Activated T-cell treated with anti-CD3 and anti-CD28 coated beads for 4 hours (primary cell): Measurements from ENCODE around the gene ANO4.
"Not testable (repeated sequence)": the region's sequence is repeated elsewhere in the genome, so short reads cannot be mapped to it uniquely, and the experiment has no call there.

Experiments
- DNase-seq: peaks from one replicate; pipeline ENCODE4 v3.0.0-alpha.2; 2020

ANO4 gene

DNA sequence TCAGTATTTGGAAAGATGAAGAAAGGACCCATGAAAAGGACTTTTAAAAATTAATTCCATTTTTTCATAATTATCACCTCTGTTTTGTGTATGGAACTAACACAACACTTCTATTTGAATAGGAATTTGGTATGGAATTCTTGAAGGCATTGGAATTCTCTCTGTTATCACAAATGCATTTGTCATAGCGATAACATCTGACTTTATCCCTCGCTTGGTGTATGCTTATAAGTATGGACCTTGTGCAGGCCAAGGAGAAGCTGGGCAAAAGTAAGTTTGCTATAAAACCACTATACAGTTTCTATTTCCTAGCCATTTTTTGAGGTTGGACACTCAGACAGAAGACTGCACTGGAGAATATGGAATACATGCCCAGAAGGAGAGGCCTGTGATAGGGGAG is 316.9 kb downstream of the ANO4 start:
- no peak for DNase-seq

DNA sequence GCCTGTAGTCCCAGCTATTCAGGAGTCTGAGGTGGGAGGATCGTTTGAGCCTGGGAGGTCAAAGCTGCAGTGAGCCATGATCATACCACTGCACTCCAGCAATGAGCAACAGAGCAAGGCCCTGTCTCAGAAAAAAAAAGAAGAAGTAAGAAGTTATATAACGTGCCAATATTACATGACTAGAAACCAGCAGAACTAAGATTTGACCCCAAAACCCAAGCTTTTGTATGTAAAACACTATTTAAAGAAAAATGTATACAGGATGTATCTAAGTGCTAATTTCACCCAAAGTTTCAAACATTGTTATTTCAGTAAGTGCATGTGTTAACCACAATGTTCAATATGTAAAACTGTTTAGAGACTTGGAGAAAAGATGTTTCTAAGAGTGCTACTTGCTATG is 320.8 kb downstream of the ANO4 start:
- no peak for DNase-seq

DNA sequence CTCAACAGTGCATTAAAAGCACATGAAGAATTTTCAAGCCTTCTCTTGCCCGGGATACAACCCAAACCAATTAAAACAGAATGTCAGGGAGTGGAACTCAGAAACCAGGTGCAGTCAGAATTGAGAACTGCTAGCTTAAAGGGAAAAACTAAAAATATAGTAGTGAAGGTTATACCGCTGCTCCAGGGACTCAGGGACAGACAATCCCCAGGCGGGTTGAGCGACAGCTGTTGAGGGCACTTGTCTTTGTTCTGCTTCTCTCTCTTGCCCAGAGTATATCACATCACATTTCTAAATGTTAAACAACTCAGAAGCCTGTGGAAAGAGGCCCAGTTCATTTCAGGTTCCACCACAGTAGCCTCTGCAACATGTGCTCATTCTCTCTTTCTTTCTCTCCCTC is 322.3 kb downstream of the ANO4 start:
- no peak for DNase-seq

DNA sequence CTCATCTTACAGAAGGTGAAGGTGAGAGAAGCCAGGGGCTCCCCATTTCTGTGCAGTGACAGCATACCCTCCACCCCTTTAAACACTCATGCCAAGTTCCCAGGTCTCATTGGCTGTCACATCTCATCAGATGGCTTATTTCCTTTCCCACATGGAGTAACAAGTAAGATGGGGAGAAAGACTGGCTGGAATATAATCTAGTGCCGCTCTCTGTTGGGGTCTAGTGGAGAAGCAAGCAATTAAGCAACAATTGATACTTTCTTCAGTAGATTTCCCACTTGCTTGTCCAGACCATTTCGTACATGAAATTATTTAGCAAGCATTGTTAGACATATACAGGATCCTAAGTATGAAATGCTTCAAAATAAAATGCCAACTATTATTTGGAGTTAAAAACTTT is 323.3 kb downstream of the ANO4 start:
- no peak for DNase-seq

DNA sequence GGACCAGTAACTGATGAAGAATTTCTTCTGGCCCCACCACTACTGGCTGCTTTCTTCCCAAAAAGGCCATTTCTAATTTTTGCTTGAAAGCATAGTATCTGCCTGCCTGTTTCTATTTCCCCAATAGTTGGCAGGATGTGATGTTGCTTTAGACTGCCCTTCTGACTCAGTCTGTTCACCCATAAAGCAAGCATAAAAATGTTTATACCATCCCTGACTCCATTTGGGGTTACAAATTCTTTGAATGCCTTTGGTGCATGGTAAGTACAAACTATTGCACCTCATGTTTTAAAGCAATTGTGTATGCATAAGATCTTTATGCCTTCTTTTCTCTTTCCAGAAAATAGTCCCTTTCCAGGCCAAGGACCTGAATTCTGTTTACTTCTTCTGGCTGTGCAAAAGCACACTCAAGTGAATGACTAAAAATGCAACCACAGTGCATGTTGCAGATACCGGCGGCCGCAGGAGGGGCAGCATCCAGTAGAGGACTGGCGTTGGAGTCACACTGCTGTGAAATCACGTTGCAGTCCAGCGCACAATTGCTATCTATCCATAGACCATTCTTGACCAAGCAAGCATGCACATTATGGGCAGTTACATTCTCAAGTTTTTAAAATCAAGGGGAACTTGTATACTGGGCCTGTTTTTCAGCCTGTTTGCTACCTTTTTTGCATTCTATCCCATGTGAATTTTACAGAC is 333.1 kb downstream of the ANO4 start:
- DNase-seq, result no peak

DNA sequence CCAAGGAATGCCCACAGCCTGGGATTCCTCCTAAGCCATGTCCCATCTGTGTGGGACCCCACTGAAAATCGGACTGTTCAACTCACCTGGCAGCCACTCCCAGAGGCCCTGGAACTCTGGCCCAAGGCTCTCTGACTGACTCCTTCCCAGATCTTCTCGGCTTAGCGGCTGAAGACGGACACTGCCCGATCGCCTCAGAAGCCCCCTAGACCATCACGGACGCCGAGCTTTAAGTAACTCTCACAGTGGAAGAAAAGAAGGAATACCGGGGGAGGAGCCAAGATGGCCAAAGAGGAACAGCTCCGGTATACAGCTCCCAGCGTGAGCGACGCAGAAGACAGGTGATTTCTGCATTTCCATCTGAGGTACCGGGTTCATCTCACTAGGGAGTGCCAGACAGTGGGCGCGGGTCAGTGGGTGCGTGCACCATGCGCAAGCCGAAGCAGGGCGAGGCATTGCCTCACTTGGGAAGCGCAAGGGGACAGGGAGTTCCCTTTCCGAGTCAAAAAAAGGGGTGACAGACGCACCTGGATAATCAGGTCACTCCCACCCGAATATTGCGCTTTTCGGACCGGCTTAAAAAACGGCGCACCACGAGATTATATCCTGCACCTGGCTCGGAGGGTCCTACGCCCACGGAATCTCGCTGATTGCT is 351.3 kb downstream of the ANO4 start:
- not testable (repeated sequence) for DNase-seq

DNA sequence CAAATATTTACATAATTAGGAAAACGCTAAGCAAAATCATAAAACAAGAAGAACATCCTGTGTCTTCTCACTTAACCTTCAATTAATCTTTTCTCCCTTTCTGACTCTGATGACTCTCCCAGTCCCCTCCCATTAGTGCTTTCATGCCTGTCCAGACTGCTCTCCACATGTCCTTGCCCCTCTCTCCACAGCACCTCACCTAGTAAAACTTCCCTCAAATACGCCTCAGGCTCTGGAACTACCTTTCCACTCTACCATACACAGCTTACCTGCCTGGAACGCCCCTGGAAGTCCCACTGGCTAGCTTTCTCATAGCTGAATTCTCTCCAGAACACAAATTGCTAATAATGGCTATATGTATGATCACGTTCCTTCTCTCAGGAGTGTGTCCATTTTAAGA is 370.7 kb downstream of the ANO4 start:
- DNase-seq, result no peak

DNA sequence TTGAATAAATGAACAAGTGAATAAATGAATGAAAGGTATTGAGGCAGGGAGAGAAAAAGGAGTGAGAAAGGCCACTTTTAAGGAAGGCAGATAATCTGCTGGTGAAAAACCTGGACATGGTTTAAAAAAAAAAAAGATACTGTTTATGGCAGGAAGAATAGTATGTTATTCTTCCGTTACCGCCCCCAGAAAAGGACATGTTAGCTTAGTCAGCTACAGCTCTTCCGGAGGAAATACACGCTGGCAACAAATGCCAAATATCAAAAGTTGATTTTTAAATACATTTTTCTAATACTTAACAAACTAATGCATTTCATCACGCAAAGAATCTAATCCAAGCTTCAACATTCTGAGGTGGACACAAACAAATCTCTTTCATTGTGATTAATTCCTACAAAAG is 372.3 kb downstream of the ANO4 start:
- no peak for DNase-seq

DNA sequence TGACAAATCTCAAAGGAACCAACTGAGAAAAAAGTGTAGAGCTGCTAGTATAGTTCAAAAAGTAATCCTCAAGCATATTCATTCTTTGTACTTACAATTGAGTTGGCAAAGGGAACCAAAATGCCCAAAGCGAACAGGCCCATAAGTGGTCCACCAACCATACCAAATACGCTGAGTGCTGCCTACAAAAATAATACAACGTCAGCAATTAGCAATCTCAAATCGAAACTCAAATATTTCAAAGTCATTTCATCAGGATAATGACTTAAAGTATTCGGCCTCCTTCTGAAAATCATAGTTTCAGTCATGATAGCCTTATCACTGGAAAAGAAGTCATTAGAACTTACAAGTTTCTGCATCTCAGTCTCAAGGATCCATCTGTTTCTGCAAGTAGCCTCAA is 373.4 kb downstream of the ANO4 start:
- no peak for DNase-seq

DNA sequence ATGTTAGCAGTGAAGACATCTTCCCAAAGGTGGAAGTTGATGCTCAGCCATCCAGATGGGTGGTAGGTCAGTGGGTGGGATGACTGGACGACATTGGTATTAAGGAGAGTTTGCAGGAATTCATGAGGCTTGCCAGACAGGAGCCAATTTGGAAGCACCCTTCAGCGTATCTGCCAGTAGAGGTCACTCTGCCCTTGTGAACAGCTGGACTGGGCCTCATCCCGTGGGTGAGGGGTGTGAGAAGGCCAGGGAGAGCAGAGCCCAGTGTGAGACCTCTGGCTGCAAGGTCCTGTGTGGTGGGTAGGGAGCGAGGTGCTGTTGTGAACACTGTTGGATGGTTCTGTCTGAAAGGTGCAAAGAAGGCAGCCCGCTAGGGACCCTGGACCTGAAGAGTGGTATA is 377.7 kb downstream of the ANO4 start:
- no peak for DNase-seq

DNA sequence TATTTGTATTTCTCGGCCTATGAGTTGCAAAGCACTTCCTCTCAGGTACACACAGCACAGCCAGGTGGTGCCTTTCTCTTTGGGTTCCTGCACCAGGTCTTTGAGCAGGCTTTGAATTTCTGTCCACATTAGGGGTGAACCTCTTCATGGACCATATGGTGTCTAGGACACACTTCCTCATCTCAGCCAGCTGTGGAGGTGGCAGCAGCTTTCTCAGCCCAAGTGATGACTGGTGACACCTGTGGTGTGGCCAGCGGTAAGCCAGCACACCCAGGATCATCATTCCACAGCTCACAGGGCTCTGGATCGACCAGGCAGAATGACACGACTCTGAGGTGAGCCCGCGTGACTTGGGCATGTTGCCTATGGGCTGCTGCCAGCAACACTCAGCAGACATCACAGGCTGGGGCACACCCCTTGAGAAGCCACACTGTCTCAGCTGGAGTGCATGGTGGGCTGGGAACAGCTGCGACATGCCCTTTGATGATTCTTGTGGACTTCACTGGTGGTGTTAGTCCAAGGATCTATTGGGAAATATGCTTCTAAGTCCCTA is 378.7 kb downstream of the ANO4 start:
- DNase-seq, result no peak

DNA sequence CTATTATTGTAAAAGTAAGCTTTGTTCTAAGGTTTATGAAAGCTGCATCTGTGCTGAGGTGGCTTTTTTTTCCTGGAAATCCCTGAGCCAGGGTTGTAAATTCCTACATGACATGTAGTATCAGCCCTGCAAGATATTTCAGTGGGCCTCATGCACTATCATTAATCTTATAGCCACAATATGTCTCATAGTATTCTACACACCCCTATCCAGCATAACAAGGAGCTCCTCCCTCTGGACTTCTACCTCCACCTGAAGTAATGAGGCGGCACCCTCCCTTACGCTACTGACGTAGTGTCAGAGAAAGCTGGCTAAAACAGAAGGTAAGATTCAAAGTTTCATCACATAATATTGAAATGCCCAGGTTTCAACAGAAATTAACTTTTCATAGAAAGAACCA is 380.0 kb downstream of the ANO4 start:
- DNase-seq, result no peak
